ENCODE measurements around the gene LILRA6. TPM values are rescaled to one million over a fixed set of nuclear protein-coding genes. Genes with fewer than 3 reads are reported as not detected.

The LILRA6 gene
- total RNA-seq, 1 experiment from 2014 or later, result not detected

- Histone ChIP-seq H3K79me2 (ENCODE audit: low read depth) (peaks cover 62% of the 10 kb centered on the region), H3K27me3 (ENCODE audit: insufficient read depth, low read depth) (no peaks in the 10 kb centered on the region), H4K20me1 (ENCODE audit: insufficient read depth) (peaks cover 72% of the 10 kb centered on the region), H3K4me3 (peak overlapping the region; percentile 82; the same call in 1 of the 2 replicates), H3F3A (ENCODE audit: insufficient read depth, low read depth) (peaks cover 74% of the 10 kb centered on the region), H3K27ac (peak overlapping the region; percentile 85; the same call in 1 of the 2 replicates), H3K4me1 (replicated peaks; ENCODE audit: insufficient read depth) (peaks cover 47% of the 10 kb centered on the region), H3K9me2 (ENCODE audit: insufficient read depth) (no peaks in the 10 kb centered on the region), H3K9me3 (ENCODE audit: insufficient read depth, low read depth) (no peaks in the 10 kb centered on the region), H3K4me2 (peak overlapping the region; percentile 94), H2AFZ (no peak overlapping the region), H3K36me3 (ENCODE audit: low read depth) (peaks cover 61% of the 10 kb centered on the region)
- TF ChIP-seq CTCF (conservative IDR thresholded peaks at IDR 0.05) (no peak), EZH2 (IDR thresholded peaks at IDR 0.05; ENCODE audit: low read depth) (no peak)
- intact Hi-C loops (cut with micrococcal nuclease; ENCODE audit: unreplicated experiment), result no loop called here
- DNase-seq, result no peak
- CTCF ChIA-PET, result no interaction called here
- BruUV-seq (replicated peaks), result no TSS peak
- POLR2A ChIA-PET (ENCODE audit: unreplicated experiment), result no interaction called here
Measured at GRCh38 chr19:54203151-54203611, 39.4 kb downstream of the LILRA6 start.

GRCh38 chr19:54201980-54202379 lies 40.6 kb downstream of the LILRA6 start:
- TF ChIP-seq EZH2 (IDR thresholded peaks at IDR 0.05; ENCODE audit: low read depth) (no peak), CTCF (conservative IDR thresholded peaks at IDR 0.05) (no peak)
- Histone ChIP-seq H3K4me1 (replicated peaks; ENCODE audit: insufficient read depth) (peaks cover 40% of the 10 kb centered on the region), H3K79me2 (ENCODE audit: low read depth) (peaks cover 62% of the 10 kb centered on the region), H3K4me3 (peak overlapping the region; percentile 82), H2AFZ (no peak overlapping the region), H3K27ac (peak overlapping the region; percentile 85), H3K4me2 (peak overlapping the region; percentile 94), H3K9me3 (ENCODE audit: insufficient read depth, low read depth) (no peaks in the 10 kb centered on the region), H3F3A (ENCODE audit: insufficient read depth, low read depth) (peaks cover 64% of the 10 kb centered on the region), H3K36me3 (ENCODE audit: low read depth) (peaks cover 60% of the 10 kb centered on the region), H3K27me3 (ENCODE audit: insufficient read depth, low read depth) (no peaks in the 10 kb centered on the region), H3K9me2 (ENCODE audit: insufficient read depth) (no peaks in the 10 kb centered on the region), H4K20me1 (ENCODE audit: insufficient read depth) (peaks cover 60% of the 10 kb centered on the region)
- CTCF ChIA-PET, result no interaction called here
- BruUV-seq (replicated peaks), result no TSS peak
- intact Hi-C loops (cut with micrococcal nuclease; ENCODE audit: unreplicated experiment), result no loop called here
- no peak for DNase-seq
- POLR2A ChIA-PET (ENCODE audit: unreplicated experiment), result interaction anchor here (0.6 to 2.5 kb wide), 2 partner anchors 13 to 37 kb away, joined by 4 to 14 read pairs; partner anchors contain the start of gene MBOAT7

- peaks cover 62% of the 10 kb centered on the region for H3F3A ChIP-seq (ENCODE audit: insufficient read depth, low read depth)
- peaks cover 55% of the 10 kb centered on the region for H3K79me2 ChIP-seq (ENCODE audit: low read depth)
- H4K20me1 ChIP-seq (ENCODE audit: insufficient read depth), result peaks cover 52% of the 10 kb centered on the region
- TF ChIP-seq EZH2 (IDR thresholded peaks at IDR 0.05; ENCODE audit: low read depth) (no peak), CTCF (conservative IDR thresholded peaks at IDR 0.05) (no peak)
- intact Hi-C loops (cut with micrococcal nuclease; ENCODE audit: unreplicated experiment), result no loop called here
- TSS peak; percentile 45 for BruUV-seq (replicated peaks)
- no peak overlapping the region for H2AFZ ChIP-seq
- H3K9me2 ChIP-seq (ENCODE audit: insufficient read depth), result no peaks in the 10 kb centered on the region
- ChIA-PET POLR2A (ENCODE audit: unreplicated experiment) (interaction anchor here (0.9 to 2.5 kb wide), 3 partner anchors 12 to 64 kb away, joined by 5 to 14 read pairs (median 6); partner anchors contain the start of genes CNOT3 and MBOAT7), CTCF (no interaction called here)
- peaks cover 52% of the 10 kb centered on the region for H3K36me3 ChIP-seq (ENCODE audit: low read depth)
- peak overlapping the region; percentile 85 for H3K27ac ChIP-seq
- H3K4me2 ChIP-seq, result peak overlapping the region; percentile 94
- peak overlapping the region; percentile 82 for H3K4me3 ChIP-seq
- no peak for DNase-seq
- H3K27me3 ChIP-seq (ENCODE audit: insufficient read depth, low read depth), result no peaks in the 10 kb centered on the region
- H3K9me3 ChIP-seq (ENCODE audit: insufficient read depth, low read depth), result no peaks in the 10 kb centered on the region
- peaks cover 40% of the 10 kb centered on the region for H3K4me1 ChIP-seq (replicated peaks; ENCODE audit: insufficient read depth)
Measured at GRCh38 chr19:54201172-54201701, 41.4 kb downstream of the LILRA6 start.
